ENCODE data around the gene APBA2. TPM values are rescaled to one million over a fixed set of nuclear protein-coding genes. Genes with fewer than 3 reads are reported as not detected.
A peak's percentile ranks its signal among the peaks of the same experiment; 100 is the strongest.

APBA2 gene
- total RNA-seq, 1 donor from 2014 or later, result 41.0 TPM

DNA sequence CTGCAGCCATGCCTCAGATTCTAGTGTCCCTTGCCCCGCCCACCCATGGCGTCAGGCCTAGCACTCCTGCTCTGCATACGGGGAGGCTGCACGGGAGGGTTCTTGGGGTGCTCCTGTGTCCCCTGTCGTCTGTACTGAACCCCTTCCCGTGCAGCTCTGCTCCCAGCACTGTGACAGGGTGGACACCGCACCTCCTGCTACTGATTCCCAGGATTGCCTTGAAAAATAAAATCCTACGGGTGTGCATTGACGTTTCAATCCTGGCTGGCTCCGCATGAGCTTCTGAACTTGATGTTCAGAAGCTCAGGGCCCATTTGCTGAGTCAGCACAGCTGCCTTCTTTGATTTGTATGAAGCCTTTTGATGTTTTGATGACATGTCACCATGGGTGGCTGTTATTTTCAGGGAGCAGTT is 176.4 kb downstream of the APBA2 start:
- Mint-ChIP-seq H3K9me3 (ENCODE audit: low read depth) (peaks cover 6% of the 10 kb centered on the region), H3K4me3 (ENCODE audit: low read depth) (no peak overlapping the region), H3K27me3 (no peaks in the 10 kb centered on the region), H3K27ac (peak overlapping the region; percentile 13), H3K36me3 (ENCODE audit: insufficient read depth) (peaks cover 3% of the 10 kb centered on the region), H3K4me1 (ENCODE audit: low read depth) (peaks cover 21% of the 10 kb centered on the region)
- DNase-seq (ENCODE audit: low spot score, unreplicated experiment), result no peak
- TF ChIP-seq, protein P1, sequence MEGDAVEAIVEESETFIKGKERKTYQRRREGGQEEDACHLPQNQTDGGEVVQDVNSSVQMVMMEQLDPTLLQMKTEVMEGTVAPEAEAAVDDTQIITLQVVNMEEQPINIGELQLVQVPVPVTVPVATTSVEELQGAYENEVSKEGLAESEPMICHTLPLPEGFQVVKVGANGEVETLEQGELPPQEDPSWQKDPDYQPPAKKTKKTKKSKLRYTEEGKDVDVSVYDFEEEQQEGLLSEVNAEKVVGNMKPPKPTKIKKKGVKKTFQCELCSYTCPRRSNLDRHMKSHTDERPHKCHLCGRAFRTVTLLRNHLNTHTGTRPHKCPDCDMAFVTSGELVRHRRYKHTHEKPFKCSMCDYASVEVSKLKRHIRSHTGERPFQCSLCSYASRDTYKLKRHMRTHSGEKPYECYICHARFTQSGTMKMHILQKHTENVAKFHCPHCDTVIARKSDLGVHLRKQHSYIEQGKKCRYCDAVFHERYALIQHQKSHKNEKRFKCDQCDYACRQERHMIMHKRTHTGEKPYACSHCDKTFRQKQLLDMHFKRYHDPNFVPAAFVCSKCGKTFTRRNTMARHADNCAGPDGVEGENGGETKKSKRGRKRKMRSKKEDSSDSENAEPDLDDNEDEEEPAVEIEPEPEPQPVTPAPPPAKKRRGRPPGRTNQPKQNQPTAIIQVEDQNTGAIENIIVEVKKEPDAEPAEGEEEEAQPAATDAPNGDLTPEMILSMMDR (IDR thresholded peaks at IDR 0.05; ENCODE audit: unreplicated experiment), result no peak

DNA sequence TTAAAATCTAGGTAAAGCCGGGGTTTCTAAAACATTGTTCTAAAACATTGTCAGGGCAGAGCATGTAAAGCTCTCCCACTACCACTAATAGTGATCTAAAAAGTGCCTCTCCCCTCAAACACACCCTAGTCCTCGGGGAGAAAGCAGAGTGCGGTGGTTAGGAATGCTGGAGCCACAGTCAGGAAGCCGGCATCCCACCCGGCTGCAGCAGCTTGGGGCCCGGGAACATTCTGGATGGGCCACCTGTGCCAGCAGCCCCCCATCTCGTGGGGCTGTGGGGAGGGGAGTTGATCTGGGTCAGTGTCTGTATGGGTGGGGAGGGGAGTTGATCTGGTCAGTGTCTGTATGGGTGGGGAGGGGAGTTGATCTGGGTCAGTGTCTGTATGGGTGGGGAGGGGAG is 176.9 kb downstream of the APBA2 start:
- Mint-ChIP-seq H3K36me3 (ENCODE audit: insufficient read depth) (peaks cover 3% of the 10 kb centered on the region), H3K9me3 (ENCODE audit: low read depth) (peaks cover 6% of the 10 kb centered on the region), H3K4me1 (ENCODE audit: low read depth) (peaks cover 21% of the 10 kb centered on the region), H3K27ac (peak overlapping the region; percentile 13), H3K4me3 (ENCODE audit: low read depth) (no peak overlapping the region), H3K27me3 (no peaks in the 10 kb centered on the region)
- DNase-seq (ENCODE audit: low spot score, unreplicated experiment), result no peak
- TF ChIP-seq, protein P1 (IDR thresholded peaks at IDR 0.05; ENCODE audit: unreplicated experiment), result no peak

DNA sequence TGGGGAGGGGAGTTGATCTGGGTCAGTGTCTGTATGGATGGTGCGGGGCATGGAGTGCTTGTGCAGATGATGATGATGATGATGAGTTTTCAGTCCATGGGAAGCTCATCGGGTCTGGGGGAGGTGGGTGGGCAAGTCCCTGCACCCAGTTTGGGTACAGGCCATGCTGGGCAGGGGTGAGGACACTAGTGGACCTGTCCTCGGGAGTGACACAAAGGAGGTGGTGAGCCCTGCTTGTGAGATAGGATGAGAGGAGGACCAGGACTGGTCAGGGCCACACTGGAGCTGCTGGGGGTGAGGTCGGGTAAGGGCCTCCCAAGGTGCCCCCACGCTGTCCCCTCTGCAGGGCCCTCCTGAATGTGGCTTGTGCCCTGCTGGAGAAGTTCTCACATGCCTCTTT is 177.9 kb downstream of the APBA2 start:
- TF ChIP-seq, protein P1 (IDR thresholded peaks at IDR 0.05; ENCODE audit: unreplicated experiment), result no peak
- Mint-ChIP-seq H3K27me3 (no peaks in the 10 kb centered on the region), H3K36me3 (ENCODE audit: insufficient read depth) (peaks cover 3% of the 10 kb centered on the region), H3K9me3 (ENCODE audit: low read depth) (peaks cover 6% of the 10 kb centered on the region), H3K4me3 (ENCODE audit: low read depth) (no peak overlapping the region), H3K27ac (no peak overlapping the region), H3K4me1 (ENCODE audit: low read depth) (peaks cover 18% of the 10 kb centered on the region)
- DNase-seq (ENCODE audit: low spot score, unreplicated experiment), result no peak

DNA sequence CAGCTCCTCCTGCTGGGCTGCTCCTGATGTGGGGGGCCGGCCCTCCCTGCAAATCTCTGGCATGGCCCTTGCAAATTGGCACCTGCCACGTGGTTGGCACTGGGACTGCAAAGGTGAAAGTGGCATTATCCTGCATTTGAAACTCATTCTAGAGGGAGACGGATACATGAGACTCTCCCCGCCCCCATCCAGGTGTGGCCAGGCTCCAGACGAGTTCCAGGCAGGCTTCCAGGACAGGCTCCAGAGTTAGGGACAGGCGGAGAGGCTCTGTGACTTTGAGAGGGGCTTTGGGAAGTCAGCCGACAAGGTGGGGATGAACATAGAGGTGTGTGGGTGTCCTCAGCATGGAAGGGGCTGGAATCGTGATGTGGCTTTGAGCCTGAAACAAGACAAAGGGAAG is 178.5 kb downstream of the APBA2 start:
- H3K36me3 Mint-ChIP-seq (ENCODE audit: insufficient read depth), result no peaks in the 10 kb centered on the region
- H3K27ac Mint-ChIP-seq, result no peak overlapping the region
- TF ChIP-seq, protein P1 (IDR thresholded peaks at IDR 0.05; ENCODE audit: unreplicated experiment), result no peak
- no peak overlapping the region for H3K4me3 Mint-ChIP-seq (ENCODE audit: low read depth)
- H3K9me3 Mint-ChIP-seq (ENCODE audit: low read depth), result peaks cover 3% of the 10 kb centered on the region
- DNase-seq (ENCODE audit: low spot score, unreplicated experiment), result no peak
- H3K27me3 Mint-ChIP-seq, result no peaks in the 10 kb centered on the region
- H3K4me1 Mint-ChIP-seq (ENCODE audit: low read depth), result peaks cover 12% of the 10 kb centered on the region

DNA sequence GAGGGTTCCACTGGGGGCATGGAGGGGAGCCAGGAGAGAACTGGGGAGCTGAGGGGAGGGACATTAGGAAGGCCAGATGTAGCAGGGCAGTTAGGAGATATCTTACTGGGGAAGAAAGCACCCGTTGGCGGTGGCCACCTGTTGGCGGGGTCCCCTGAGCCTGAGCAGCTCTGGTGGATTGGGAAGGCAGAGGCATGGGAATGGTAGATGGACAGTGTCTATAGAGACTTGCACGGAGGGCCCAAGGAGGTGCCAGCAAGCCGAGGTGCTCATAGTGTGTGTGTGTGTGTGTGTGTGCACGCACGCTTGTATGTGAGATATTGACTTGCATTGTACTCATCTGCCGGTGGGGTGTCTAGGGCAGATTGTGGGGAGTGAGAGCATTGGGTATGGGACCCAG is 179.0 kb downstream of the APBA2 start:
- Mint-ChIP-seq H3K4me1 (ENCODE audit: low read depth) (peaks cover 12% of the 10 kb centered on the region), H3K27ac (no peak overlapping the region), H3K4me3 (ENCODE audit: low read depth) (no peak overlapping the region), H3K27me3 (no peaks in the 10 kb centered on the region), H3K9me3 (ENCODE audit: low read depth) (peaks cover 3% of the 10 kb centered on the region), H3K36me3 (ENCODE audit: insufficient read depth) (no peaks in the 10 kb centered on the region)
- TF ChIP-seq, protein P1 (IDR thresholded peaks at IDR 0.05; ENCODE audit: unreplicated experiment), result no peak
- DNase-seq (ENCODE audit: low spot score, unreplicated experiment), result no peak

Measured in progenitor cell of endocrine pancreas (in vitro differentiated cells).